ENCODE measurements around the gene LRMDA.

Gene LRMDA

DNA sequence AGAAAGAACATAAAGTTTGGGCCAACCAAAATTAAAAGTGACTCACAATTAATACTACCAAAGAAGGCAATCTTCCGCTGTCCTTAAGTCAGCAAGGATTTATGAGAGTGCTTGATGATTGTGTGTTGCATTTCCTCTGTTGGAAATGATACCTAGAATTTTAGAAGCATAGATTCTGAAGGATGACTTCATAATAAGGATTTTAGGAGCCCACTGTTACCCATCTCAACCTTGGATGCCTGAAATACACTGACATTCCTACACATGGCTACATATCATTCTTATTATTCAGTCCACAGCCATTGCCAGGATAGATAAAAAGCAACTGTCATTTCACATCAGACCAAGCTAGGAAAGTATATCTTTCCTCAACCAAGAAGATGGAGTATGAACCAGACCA lies 823.8 kb downstream of the LRMDA start:
- no peak for DNase-seq (ENCODE audit: low read depth in 2 of 2)

DNA sequence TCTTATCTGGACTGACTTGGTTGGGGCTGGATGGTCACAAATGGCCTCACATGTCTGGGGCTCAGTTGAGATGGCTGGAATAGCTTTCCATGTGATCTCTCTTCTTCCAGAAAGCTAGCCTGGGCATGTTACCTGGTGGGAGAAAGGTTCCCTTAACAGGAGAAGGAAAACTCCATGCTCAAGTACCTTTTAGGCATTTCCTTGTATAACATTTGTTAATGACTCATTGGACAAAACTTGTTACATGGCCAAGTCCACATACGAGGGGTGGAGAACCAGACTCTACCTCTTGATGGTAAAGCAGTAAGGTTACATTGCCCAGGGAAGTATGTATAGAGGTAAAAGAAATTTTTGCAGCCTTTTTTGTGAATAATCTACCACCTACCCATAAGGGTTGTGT lies 826.4 kb downstream of the LRMDA start:
- DNase-seq (ENCODE audit: low read depth in 2 of 2): no peak

- no peak for DNase-seq (ENCODE audit: low read depth in 2 of 2)
These were observed 834.2 kb downstream of the LRMDA start for GRCh38 chr10:76265441-76266113.

DNA sequence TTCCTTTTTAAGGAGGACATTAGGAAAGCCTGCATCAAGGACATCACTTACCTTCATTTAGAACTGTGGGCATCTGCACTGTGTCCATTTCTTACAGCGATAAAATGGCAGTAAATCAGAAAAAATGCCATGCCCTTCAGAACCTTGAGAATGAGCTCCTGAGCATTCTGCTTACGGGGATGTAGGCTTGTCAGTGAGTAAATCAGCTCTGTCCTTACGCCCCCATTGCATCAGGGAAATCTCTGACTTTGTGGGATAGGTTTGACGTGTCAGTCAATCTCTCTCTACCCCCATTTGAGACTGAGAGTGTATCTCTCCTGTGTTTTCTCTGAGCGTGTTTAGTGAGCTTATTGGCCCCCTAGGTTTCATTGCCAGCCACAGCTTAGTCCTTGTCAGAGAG lies 837.1 kb downstream of the LRMDA start:
- no peak for DNase-seq (ENCODE audit: low read depth in 2 of 2)

DNA sequence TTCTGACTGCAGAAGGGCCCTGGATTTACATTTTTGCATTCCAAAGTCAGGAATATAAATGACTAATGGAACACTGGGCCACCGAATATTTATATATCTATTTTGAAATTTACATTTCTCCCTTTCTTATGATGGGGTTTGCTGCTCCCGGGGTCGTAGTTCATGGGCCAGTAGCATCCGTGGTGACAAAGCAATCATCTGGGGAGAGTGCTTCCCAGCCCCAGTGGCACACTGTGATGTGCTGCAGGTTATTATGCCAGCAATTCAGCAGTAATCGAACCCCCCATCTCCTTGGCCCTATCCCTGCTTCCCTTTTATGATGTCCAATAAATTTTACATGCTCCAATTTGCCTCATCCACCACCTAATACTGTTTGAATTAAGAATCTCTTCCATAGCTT lies 837.5 kb downstream of the LRMDA start:
- no peak for DNase-seq (ENCODE audit: low read depth in 2 of 2)

DNA sequence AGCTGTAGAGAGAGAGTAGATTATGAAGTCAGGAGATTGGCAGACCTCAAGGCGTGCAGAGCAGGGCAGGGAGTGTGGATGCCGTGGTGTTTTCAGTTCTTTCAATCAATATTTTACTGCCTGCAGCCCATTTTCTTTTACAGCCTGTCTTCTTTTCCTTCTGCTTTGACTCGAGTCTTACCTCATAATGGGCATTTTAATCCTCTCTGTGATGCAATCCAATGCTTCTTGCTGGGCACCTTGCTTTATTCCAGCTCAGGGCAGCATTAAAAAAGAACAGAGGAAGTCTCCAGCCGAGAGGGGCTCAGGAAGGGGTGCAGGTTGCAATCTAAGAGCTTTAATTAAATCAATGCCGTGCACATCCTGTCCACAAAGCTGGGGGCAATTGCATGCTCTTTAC lies 839.0 kb downstream of the LRMDA start:
- DNase-seq (ENCODE audit: low read depth in 2 of 2): no peak

- DNase-seq (ENCODE audit: low read depth in 2 of 2): no peak
These were observed 843.5 kb downstream of the LRMDA start for GRCh38 chr10:76274933-76275332.

DNA sequence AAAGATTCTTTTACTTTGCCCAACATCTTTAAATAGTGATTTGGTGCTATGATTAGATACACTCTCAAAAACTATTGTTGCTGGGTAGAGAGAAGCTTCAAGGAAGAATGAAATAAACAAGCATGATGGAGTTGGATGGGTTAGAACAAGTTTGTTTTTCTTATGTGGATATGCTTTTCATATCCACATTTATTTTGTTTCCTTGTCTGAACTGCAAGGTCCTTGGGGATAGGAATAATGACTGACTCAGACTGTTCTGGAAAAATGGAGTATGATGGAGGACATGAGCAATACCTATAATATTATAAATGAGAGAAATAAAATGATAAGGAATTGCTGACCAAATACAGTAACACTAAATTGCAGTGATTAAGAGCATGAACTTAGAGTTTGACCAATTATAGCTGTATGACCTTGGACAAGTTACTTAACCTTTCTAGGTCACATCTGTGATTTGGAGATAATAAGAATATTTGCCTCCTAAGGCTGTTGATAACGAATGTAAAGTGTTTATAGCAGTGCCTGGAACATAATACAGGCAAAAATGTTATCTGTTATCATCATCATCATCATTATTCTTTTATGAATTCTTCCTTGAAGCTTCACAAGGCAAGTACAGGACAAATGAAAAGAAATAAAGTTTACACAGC lies 847.5 kb downstream of the LRMDA start:
- DNase-seq (ENCODE audit: low read depth in 2 of 2): no peak

GRCh38 chr10:76281659-76282058 lies 850.2 kb downstream of the LRMDA start:
- DNase-seq (ENCODE audit: low read depth in 2 of 2): no peak

- DNase-seq (ENCODE audit: low read depth in 2 of 2): no peak
These were observed 850.9 kb downstream of the LRMDA start for GRCh38 chr10:76282061-76283025.

GRCh38 chr10:76284351-76284750 lies 852.9 kb downstream of the LRMDA start:
- DNase-seq (ENCODE audit: low read depth in 2 of 2): no peak

GRCh38 chr10:76285012-76285411 lies 853.6 kb downstream of the LRMDA start:
- DNase-seq (ENCODE audit: low read depth in 2 of 2): no peak

GRCh38 chr10:76285515-76285914 lies 854.1 kb downstream of the LRMDA start:
- DNase-seq (ENCODE audit: low read depth in 2 of 2): no peak

- no peak for DNase-seq (ENCODE audit: low read depth in 2 of 2)
These were observed 855.1 kb downstream of the LRMDA start for GRCh38 chr10:76286536-76286935.

GRCh38 chr10:76287856-76288255 lies 856.4 kb downstream of the LRMDA start:
- no peak for DNase-seq (ENCODE audit: low read depth in 2 of 2)

GRCh38 chr10:76291175-76291574 lies 859.8 kb downstream of the LRMDA start:
- DNase-seq (ENCODE audit: low read depth in 2 of 2): no peak

GRCh38 chr10:76291885-76292284 lies 860.5 kb downstream of the LRMDA start:
- no peak for DNase-seq (ENCODE audit: low read depth in 2 of 2)

DNA sequence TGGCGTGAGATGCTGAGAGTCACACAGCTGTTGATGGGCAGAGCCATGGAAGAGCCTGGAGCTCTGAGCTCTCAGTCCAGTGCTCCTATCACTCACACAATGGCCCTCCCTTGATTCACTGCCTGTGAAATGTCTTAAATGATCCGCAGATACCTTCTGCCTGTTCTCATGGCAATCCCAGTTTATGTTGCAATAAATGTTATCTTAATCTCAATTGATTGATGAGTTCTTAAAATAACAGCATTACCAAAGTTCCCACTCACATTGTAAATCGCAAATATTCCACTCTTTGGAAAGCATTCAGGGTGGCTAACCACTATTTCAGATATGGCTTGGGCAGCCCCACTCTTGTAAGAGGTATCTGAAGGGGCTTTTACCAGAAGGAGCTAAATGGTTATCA lies 865.5 kb downstream of the LRMDA start:
- no peak for DNase-seq (ENCODE audit: low read depth in 2 of 2)

DNA sequence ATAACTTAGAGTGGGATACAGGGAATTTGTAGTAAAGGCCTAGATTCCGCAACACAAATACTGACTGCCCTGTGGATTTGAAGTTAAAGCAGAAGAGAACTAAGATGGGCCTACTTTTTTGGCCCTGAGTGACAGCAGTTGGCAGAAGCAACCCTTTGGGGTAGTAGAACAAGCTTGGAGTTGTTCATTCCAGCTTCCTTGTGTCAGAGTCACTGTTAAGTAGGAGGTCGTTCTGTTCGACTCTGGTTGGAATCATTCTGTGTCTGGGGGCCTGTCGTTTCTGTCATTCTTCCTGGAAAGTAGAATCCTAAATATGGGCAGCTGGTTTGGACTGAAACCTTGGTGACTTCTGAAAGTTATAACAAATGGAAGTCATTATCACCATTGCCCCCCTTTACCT lies 865.9 kb downstream of the LRMDA start:
- no peak for DNase-seq (ENCODE audit: low read depth in 2 of 2)

GRCh38 chr10:76297780-76298281 lies 866.4 kb downstream of the LRMDA start:
- DNase-seq (ENCODE audit: low read depth in 2 of 2): no peak

- no peak for DNase-seq (ENCODE audit: low read depth in 2 of 2)
These were observed 866.9 kb downstream of the LRMDA start for GRCh38 chr10:76298329-76298728.

GRCh38 chr10:76299501-76299900 lies 868.1 kb downstream of the LRMDA start:
- no peak for DNase-seq (ENCODE audit: low read depth in 2 of 2)

Measured in stimulated activated CD4-positive, alpha-beta T cell treated with anti-CD3 and anti-CD28 coated beads, Interleukin-12 subunit alpha, Interleukin-12 subunit beta, amount 100 ng/mL, for 24 hours (primary cell).